H1 (cell line): Measurements from ENCODE around the gene EPB42. TPM values are rescaled to one million over a fixed set of nuclear protein-coding genes. Genes with fewer than 3 reads are reported as not detected.

Experiments
- CTCF ChIA-PET: fragments of 300-600 bp; sonication (Branson Sonifier 250); formaldehyde crosslinking; loops from one replicate; lab custom pipeline; 2021; ENCODE audit not compliant: partially characterized antibody; lab: Charles Lee
- POLR2A ChIA-PET: fragments of 300-600 bp; sonication (Branson Sonifier 250); formaldehyde crosslinking; loops from one replicate; lab custom pipeline; 2021; ENCODE audit warnings: inconsistent platforms; ENCODE audit not compliant: partially characterized antibody; lab: Charles Lee
- DNase-seq, 2 experiments: peaks; one replicate each; pipeline versions ENCODE4 v3.0.0 to v3.0.0-alpha.2; 2010 to 2022; ENCODE audit warnings: low spot score in 2 of 2, low read depth in 1 of 2, mixed read lengths in 1 of 2
- FAIRE-seq: peaks from 2 replicates; lab custom pipeline; 2011; peaks lifted over from hg19 to GRCh38; lab: Jason Lieb, UNC
- H2AFZ ChIP-seq: 2 replicates; pipeline ENCODE4 v1.8.1; 2012; ENCODE audit warnings: low read length, inconsistent platforms
- H2AK5ac ChIP-seq: 2 replicates; pipeline ENCODE4 v1.6.1; 2013; ENCODE audit warnings: low read depth, low read length
- H2BK120ac ChIP-seq: replicated peaks from 2 replicates; pipeline ENCODE3; 2013; ENCODE audit warnings: low read depth, low read length, inconsistent platforms
- H2BK12ac ChIP-seq: 2 replicates; pipeline ENCODE4 v1.6.1; 2013; ENCODE audit warnings: low read depth, low read length
- H2BK15ac ChIP-seq: 2 replicates; pipeline ENCODE4 v1.6.1; 2013; ENCODE audit warnings: low read length
- H2BK20ac ChIP-seq: 2 replicates; pipeline ENCODE4 v1.6.1; 2013; ENCODE audit warnings: low read length
- H2BK5ac ChIP-seq: 2 replicates; pipeline ENCODE4 v1.6.1; 2013; ENCODE audit warnings: low read depth, low read length
- H3K14ac ChIP-seq: 2 replicates; pipeline ENCODE4 v1.6.1; 2013; ENCODE audit warnings: inconsistent platforms; ENCODE audit not compliant: insufficient read length
- H3K18ac ChIP-seq: 2 replicates; pipeline ENCODE4 v1.6.1; 2013; ENCODE audit warnings: low read length; ENCODE audit errors: extremely low read depth
- H3K23ac ChIP-seq: 2 replicates; pipeline ENCODE4 v1.6.1; 2013; ENCODE audit warnings: inconsistent platforms; ENCODE audit not compliant: insufficient read length
- H3K23me2 ChIP-seq: 2 replicates; pipeline ENCODE4 v1.6.1; 2013; ENCODE audit warnings: low read depth, low read length
- H3K27ac ChIP-seq: 2 replicates; pipeline ENCODE4 v1.6.1; 2011; ENCODE audit warnings: low read depth, low read length, inconsistent platforms
- H3K27me3 ChIP-seq, 4 experiments: replicated peaks in 1 of 4; 1 replicate in 1 of 4; 2 replicates in 3 of 4; pipeline versions ENCODE4 v1.6.1 to v1.8.1; 2011 to 2013; ENCODE audit warnings: low read length in 3 of 4, mild to moderate bottlenecking in 3 of 4, inconsistent platforms in 2 of 4, mixed read lengths in 2 of 4, moderate library complexity in 1 of 4; ENCODE audit not compliant: control insufficient read depth in 3 of 4, insufficient read depth in 3 of 4; ENCODE audit errors: extremely low read depth in 1 of 4
- H3K36me3 ChIP-seq, 4 experiments: 2 replicates each; pipeline versions ENCODE4 v1.6.1 to v1.8.1; 2011 to 2013; ENCODE audit warnings: mild to moderate bottlenecking in 4 of 4, low read length in 3 of 4, moderate library complexity in 2 of 4, control low read depth in 1 of 4, inconsistent platforms in 1 of 4; ENCODE audit not compliant: insufficient read depth in 4 of 4, control insufficient read depth in 2 of 4
- H3K4ac ChIP-seq: replicated peaks from 2 replicates; pipeline ENCODE3; 2013; ENCODE audit warnings: low read length, low read depth, mixed read lengths, inconsistent platforms; ENCODE audit not compliant: insufficient read length
- H3K4me1 ChIP-seq, 4 experiments: replicated peaks in 1 of 4; 1 replicate in 1 of 4; 2 replicates in 3 of 4; pipeline versions ENCODE4 v1.6.1 to v1.8.1; 2011 to 2013; ENCODE audit warnings: low read length in 3 of 4, inconsistent platforms in 2 of 4, mixed read lengths in 1 of 4; ENCODE audit not compliant: insufficient read depth in 4 of 4, control insufficient read depth in 3 of 4
- H3K4me2 ChIP-seq, 2 experiments: 2 replicates each; pipeline versions ENCODE4 v1.6.1 to v1.8.1; 2011 to 2013; ENCODE audit warnings: low read depth in 2 of 2, low read length in 2 of 2, control low read depth in 1 of 2, inconsistent platforms in 1 of 2, mild to moderate bottlenecking in 1 of 2; ENCODE audit not compliant: insufficient read depth in 1 of 2
- H3K4me3 ChIP-seq, 4 experiments: fragments of 200-600, 300-600 bp in 1 of 4; sonication (generic), shearing (Covaris generic), sonication (Bioruptor Twin) in 1 of 4; 2 replicates each; pipeline versions ENCODE4 v1.5.1 to v1.8.1; 2011 to 2016; ENCODE audit warnings: low read length in 4 of 4, low read depth in 3 of 4, control low read depth in 2 of 4, inconsistent platforms in 2 of 4, mild to moderate bottlenecking in 2 of 4, mixed read lengths in 1 of 4, moderate library complexity in 1 of 4; ENCODE audit not compliant: insufficient read depth in 2 of 4; ENCODE audit errors: extremely low read depth in 1 of 4
- H3K56ac ChIP-seq: replicated peaks from 2 replicates; pipeline ENCODE3; 2013; ENCODE audit warnings: low read depth, mild to moderate bottlenecking, mixed read lengths, low read length, inconsistent platforms; ENCODE audit not compliant: insufficient read length
- H3K79me1 ChIP-seq: 2 replicates; pipeline ENCODE4 v1.6.1; 2013; ENCODE audit warnings: low read depth, low read length, control low read depth
- H3K79me2 ChIP-seq, 2 experiments: 2 replicates each; pipeline versions ENCODE4 v1.6.1 to v1.8.1; 2012 to 2013; ENCODE audit warnings: low read length in 2 of 2, mild to moderate bottlenecking in 2 of 2, inconsistent platforms in 1 of 2; ENCODE audit not compliant: insufficient read depth in 2 of 2, control insufficient read depth in 1 of 2
- H3K9ac ChIP-seq, 4 experiments: replicated peaks in 1 of 4; 1 replicate in 1 of 4; 2 replicates in 3 of 4; pipeline versions ENCODE4 v1.6.1 to v1.8.1; 2011 to 2013; ENCODE audit warnings: low read depth in 3 of 4, low read length in 3 of 4, control low read depth in 2 of 4, mild to moderate bottlenecking in 2 of 4, moderate library complexity in 2 of 4, inconsistent platforms in 1 of 4; ENCODE audit errors: extremely low read depth in 1 of 4
- H3K9me3 ChIP-seq, 2 experiments: 2 replicates each; pipeline versions ENCODE4 v1.6.1 to v1.8.1; 2012 to 2013; ENCODE audit warnings: mild to moderate bottlenecking in 2 of 2, moderate library complexity in 2 of 2, control low read depth in 1 of 2, inconsistent platforms in 1 of 2, low read depth in 1 of 2, low read length in 1 of 2, mixed read lengths in 1 of 2; ENCODE audit not compliant: insufficient read depth in 2 of 2
- H4K20me1 ChIP-seq, 2 experiments: replicated peaks in 1 of 2; 2 replicates each; pipeline versions ENCODE3 to v1.8.1; 2011 to 2013; ENCODE audit warnings: inconsistent platforms in 2 of 2, low read length in 2 of 2, mild to moderate bottlenecking in 1 of 2; ENCODE audit not compliant: insufficient read depth in 2 of 2, control insufficient read depth in 1 of 2
- H4K5ac ChIP-seq: 2 replicates; pipeline ENCODE4 v1.6.1; 2013; ENCODE audit warnings: low read length, low read depth, mixed read lengths, inconsistent platforms; ENCODE audit not compliant: insufficient read length
- H4K8ac ChIP-seq: 2 replicates; pipeline ENCODE4 v1.8.0; 2013; ENCODE audit warnings: mild to moderate bottlenecking, moderate library complexity, low read length, inconsistent platforms; ENCODE audit not compliant: insufficient read depth; ENCODE audit errors: extremely low read depth
- H4K91ac ChIP-seq: replicated peaks from 2 replicates; pipeline ENCODE3; 2013; ENCODE audit warnings: low read length, mixed read lengths, inconsistent platforms; ENCODE audit not compliant: insufficient read length
- NRF1 ChIP-seq: IDR thresholded peaks from 2 replicates; pipeline ENCODE4 v1.6.1; 2011; ENCODE audit warnings: mild to moderate bottlenecking, low read depth, low read length, improper control_type of control experiment
- WGBS, 2 experiments: shearing (Covaris generic) in 1 of 2; methylation state at CpG; one replicate each; pipeline versions ENCODE4 v1.1.6 to v1.1.7; 2013 to 2015; ENCODE audit warnings: low lambda C conversion rate in 2 of 2, mixed read lengths in 2 of 2, inconsistent platforms in 1 of 2, low coverage in 1 of 2, missing lambda C conversion rate in 1 of 2; ENCODE audit not compliant: insufficient replicate concordance in 2 of 2, insufficient coverage in 1 of 2, insufficient read length in 1 of 2; ENCODE audit errors: extremely low coverage in 1 of 2, missing lambda C conversion rate in 1 of 2; 5-methylcytosine and 5-hydroxymethylcytosine counted together
- polyA plus RNA-seq, 7 experiments: library from polyadenylated mRNA; depleted of rRNA in 3 of 7; stranded (reverse) in 5 of 7; unstranded in 2 of 7; fragments of >200 nt in 5 of 7; fragments of 200-250 nt in 2 of 7; gene quantifications; 1 replicate in 5 of 7; 2 replicates in 1 of 7; 4 replicates in 1 of 7; pipeline versions ENCODE4 v1.2.1 to v1.2.3, GENCODE V29; 2011 to 2013; ENCODE audit warnings: missing spikeins in 2 of 7, mixed read lengths in 2 of 7
- total RNA-seq: library from RNA; stranded (reverse); fragmentation: NEBNext Ultra II Directional; extraction: Animal tissue kit (Norgen Biotek cat#: 25700); gene quantifications from 2 replicates; pipeline ENCODE4 v1.2.1, GENCODE V29; 2021

Gene EPB42
- total and polyA plus RNA-seq, 2 of the 8 experiments (the other 6 are each of a cell fraction or from before 2014, with no cell fraction given), result not detected

- Histone ChIP-seq H2AK5ac (no peak overlapping the region), H3K4ac (no peak overlapping the region), H4K8ac (no peak overlapping the region), H2BK15ac (no peak overlapping the region), H3K14ac (no peak overlapping the region), H3K9me3 (no peaks in the 10 kb centered on the region), H3K18ac (no peak overlapping the region), H2BK12ac (no peak overlapping the region), H3K27me3 (no peaks in the 10 kb centered on the region), H3K79me2 (no peaks in the 10 kb centered on the region), H2AFZ (no peak overlapping the region), H3K56ac (no peak overlapping the region), H3K23ac (no peak overlapping the region), H3K4me2 (no peak overlapping the region), H2BK5ac (no peak overlapping the region), H3K9ac (no peak overlapping the region), H3K4me1 (no peaks in the 10 kb centered on the region), H2BK120ac (no peak overlapping the region), H3K79me1 (no peaks in the 10 kb centered on the region), H4K20me1 (no peaks in the 10 kb centered on the region), H3K4me3 (no peak overlapping the region), H3K36me3 (no peaks in the 10 kb centered on the region), H2BK20ac (no peak overlapping the region), H4K5ac (no peak overlapping the region), H4K91ac (no peak overlapping the region), H3K23me2 (no peaks in the 10 kb centered on the region), H3K27ac (no peak overlapping the region)
- no peak for DNase-seq
- 85% methylated on average over 2 of the region's 2 CpGs; no CpG with 5 or more reads in 1 of the 2 experiments for whole genome bisulfite sequencing, 2 experiments
- POLR2A ChIA-PET, result no interaction called here
- TF ChIP-seq NRF1, result no peak
- CTCF ChIA-PET, result interaction anchor here (0.6 to 9.7 kb wide), 8 partner anchors 12 to 946 kb away, joined by 3 to 178 read pairs (median 5); no protein-coding TSS in a partner anchor
- no peak for FAIRE-seq
Observed at GRCh38 chr15:43230640-43231115, 9.9 kb upstream of the EPB42 start.
